HepG2 (cell line): ENCODE results near the gene TPH1. TPM values are rescaled to one million over a fixed set of nuclear protein-coding genes. Genes with fewer than 3 reads are reported as not detected.
"Not testable (repeated sequence)": the region's sequence is repeated elsewhere in the genome, so short reads cannot be mapped to it uniquely, and the experiment has no call there.

Source experiments
- ATAC-seq: fragments of 200-7000 bp; cut with Tn5 transposase; 3 replicates; pipeline ENCODE4 v1.9.1; 2020; ENCODE audit warnings: mild to moderate bottlenecking, moderate library complexity
- BruUV-seq: library from RNA; stranded (reverse); fragments of 400-500 nt; replicated peaks from 2 replicates; lab custom pipeline; 2021; lab: Mats Ljungman, UMichigan
- CTCF ChIA-PET: fragments of 300-600 bp; formaldehyde crosslinking; extraction: SDS; loops from one replicate; lab custom pipeline; 2021; ENCODE audit warnings: low total read pairs, inconsistent platforms, low intra/inter-chr PET ratio; lab: Yijun Ruan, JAX
- POLR2A ChIA-PET: fragments of 350-600 bp; sonication (Branson Sonifier 250); formaldehyde crosslinking; loops from one replicate; lab custom pipeline; 2020; ENCODE audit warnings: antibody characterized with exemption, inconsistent platforms; lab: Yijun Ruan, JAX
- DNase-seq: peaks from one replicate; pipeline ENCODE4 v3.0.0-alpha.2; 2015; ENCODE audit warnings: low spot score
- FAIRE-seq: peaks from 3 replicates; lab custom pipeline; 2011; peaks lifted over from hg19 to GRCh38; lab: Jason Lieb, UNC
- H2AFZ ChIP-seq: one replicate; pipeline ENCODE4 v1.6.1; 2011; ENCODE audit warnings: low read length, inconsistent platforms
- H3K27ac ChIP-seq: fragments of 300-600 bp; 3 replicates; pipeline ENCODE4 v1.8.0; 2011; ENCODE audit warnings: mixed run types, mild to moderate bottlenecking, mixed read lengths, low read length, inconsistent platforms; ENCODE audit not compliant: insufficient read depth; ENCODE audit errors: extremely low read length
- H3K27me3 ChIP-seq, 2 experiments: fragments of 200-600 bp in 1 of 2; 2 replicates in 1 of 2; 3 replicates in 1 of 2; pipeline versions ENCODE4 v1.6.0 to v1.8.0; 2011; ENCODE audit warnings: low read length in 2 of 2, mild to moderate bottlenecking in 2 of 2, moderate library complexity in 2 of 2, inconsistent platforms in 1 of 2; ENCODE audit not compliant: insufficient read depth in 2 of 2, control insufficient read depth in 1 of 2
- H3K36me3 ChIP-seq, 2 experiments: fragments of 200-600 bp in 1 of 2; replicated peaks in 1 of 2; 2 replicates in 1 of 2; 3 replicates in 1 of 2; pipeline versions ENCODE4 v1.5.1 to v1.8.0; 2011; ENCODE audit warnings: low read length in 2 of 2, inconsistent platforms in 1 of 2; ENCODE audit not compliant: insufficient read depth in 2 of 2, control insufficient read depth in 1 of 2
- H3K4me1 ChIP-seq: 2 replicates; pipeline ENCODE4 v1.5.1; 2012; ENCODE audit warnings: low read length, inconsistent platforms; ENCODE audit not compliant: insufficient read depth
- H3K4me2 ChIP-seq: 2 replicates; pipeline ENCODE4 v1.6.0; 2011; ENCODE audit warnings: low read depth, low read length, inconsistent platforms
- H3K4me3 ChIP-seq, 3 experiments: fragments of 200-600 bp in 1 of 3; sonication (generic), shearing (Covaris generic) in 1 of 3; replicated peaks in 1 of 3; 2 replicates each; pipeline ENCODE4 v1.5.1; 2011 to 2016; ENCODE audit warnings: low read length in 3 of 3, inconsistent platforms in 2 of 3, low read depth in 2 of 3, mild to moderate bottlenecking in 2 of 3, control low read depth in 1 of 3, mixed read lengths in 1 of 3; ENCODE audit not compliant: insufficient read depth in 1 of 3
- H3K79me2 ChIP-seq: one replicate; pipeline ENCODE4 v1.6.1; 2011; ENCODE audit warnings: low read length, inconsistent platforms; ENCODE audit not compliant: insufficient read depth
- H3K9ac ChIP-seq: 2 replicates; pipeline ENCODE4 v1.6.0; 2011; ENCODE audit warnings: mild to moderate bottlenecking, low read depth, low read length, inconsistent platforms; ENCODE audit not compliant: insufficient read depth
- H3K9me3 ChIP-seq: 2 replicates; pipeline ENCODE4 v1.5.1; 2012; ENCODE audit warnings: mild to moderate bottlenecking, low read length
- H4K20me1 ChIP-seq: 2 replicates; pipeline ENCODE4 v1.6.0; 2011; ENCODE audit warnings: inconsistent platforms, mild to moderate bottlenecking, low read length, moderate library complexity; ENCODE audit not compliant: insufficient read depth
- ZNF121 ChIP-seq: sonication (generic); formaldehyde crosslinking; IDR thresholded peaks from 2 replicates; pipeline ENCODE4 v1.5.0; 2020; ENCODE audit warnings: mild to moderate bottlenecking, missing genetic modification reagents
- WGBS: methylation state at CpG from one replicate; pipeline ENCODE4 v1.1.6; 2017; ENCODE audit warnings: low lambda C conversion rate; 5-methylcytosine and 5-hydroxymethylcytosine counted together
- in situ Hi-C: cut with HindIII; loops from 2 replicates; pipeline ENCODE4 v1.10.0; 2017; ENCODE audit warnings: low pct_unique_long_range_greater_than_20kb; ENCODE audit not compliant: extremely low pct_ligation_motif_present
- intact Hi-C: fragments of 100-400 bp; cut with micrococcal nuclease; formaldehyde crosslinking; loops from one replicate; pipeline ENCODE4 v1.10.0; 2022; ENCODE audit not compliant: unreplicated experiment
- polyA plus RNA-seq, 8 experiments: library from polyadenylated mRNA; depleted of rRNA in 3 of 8; stranded (reverse) in 7 of 8; unstranded in 1 of 8; fragments of >200 nt; fragmentation: Illumina TruSeq in 4 of 8; extraction: Trizol in 4 of 8; gene quantifications; 2 replicates each; pipeline versions ENCODE4 v1.2.1 to v1.2.3, GENCODE V29; 2011 to 2016; ENCODE audit warnings: low read depth in 4 of 8, missing spikeins in 1 of 8, mixed read lengths in 1 of 8; ENCODE audit not compliant: insufficient read depth in 1 of 8
- total RNA-seq, 5 experiments: library from RNA; depleted of rRNA; stranded (reverse); fragments of >200 nt; fragmentation: Illumina TruSeq; extraction: Trizol; gene quantifications; 2 replicates each; pipeline ENCODE4 v1.2.3, GENCODE V29; 2016; ENCODE audit warnings: low read depth in 1 of 5

Gene TPH1
- total and polyA plus RNA-seq, 2 of the 13 experiments (the other 11 are each of a cell fraction or from before 2014, with no cell fraction given) = 0.26 to 0.53 TPM

GRCh38 chr11:18000128-18000527 lies 45.9 kb downstream of the TPH1 start:
- CTCF ChIA-PET, DNase-seq, in situ Hi-C loops, BruUV-seq, H3K27me3 ChIP-seq, H4K20me1 ChIP-seq, H2AFZ ChIP-seq, intact Hi-C loops, H3K79me2 ChIP-seq, H3K9me3 ChIP-seq, ATAC-seq, FAIRE-seq: not testable (repeated sequence)
- WGBS = 75% methylated on average over 4 of the region's 4 CpGs
- peaks cover 48% of the 10 kb centered on the region for H3K4me1 ChIP-seq
- peak overlapping the region in 1 of 3 experiments; percentile 21; a peak in 1 of 6 replicates for H3K4me3 ChIP-seq
- peak overlapping the region; percentile 69 for H3K4me2 ChIP-seq
- H3K27ac ChIP-seq = peak overlapping the region; percentile 79
- 0 out of 2 replicates have a peak overlapping the region, but pooled peaks have one; percentile 21 for H3K9ac ChIP-seq
- peak; percentile 96 for TF ChIP-seq ZNF121
- POLR2A ChIA-PET = interaction anchor here (2.9 to 3.6 kb wide), 2 partner anchors 13 kb away, joined by 25 to 34 read pairs; partner anchors contain the start of gene SERGEF
- H3K36me3 ChIP-seq = peaks cover 17 to 66% of the 10 kb centered on the region in 2 experiments

Other genes starting within 250 kb of the TPH1 start
- gene SERGEF, start 33.2 kb downstream of the TPH1 start, total RNA-seq (2016; rRNA removed; fragmentation: Illumina TruSeq; extraction: Trizol) = 114 and 117 TPM in 2 replicates
- 54.5 and 62.6 TPM in 2 replicates for gene SERGEF, start 33.2 kb downstream of the TPH1 start, polyA plus RNA-seq (2011; rRNA removed)
- 45.7 and 46.0 TPM in 2 replicates for gene SAAL1, start 59.8 kb upstream of the TPH1 start, total RNA-seq (2016; rRNA removed; fragmentation: Illumina TruSeq; extraction: Trizol)
- gene SAAL1, start 59.8 kb upstream of the TPH1 start, polyA plus RNA-seq (2011; rRNA removed) = 12.3 and 16.5 TPM in 2 replicates
- not detected in 2 replicates for gene MRGPRX3, start 86.3 kb upstream of the TPH1 start, total RNA-seq (2016; rRNA removed; fragmentation: Illumina TruSeq; extraction: Trizol)
- gene MRGPRX3, start 86.3 kb upstream of the TPH1 start, polyA plus RNA-seq (2011; rRNA removed) = 0.51 and 0.53 TPM in 2 replicates
- 0.18 and 0.36 TPM in 2 replicates for gene MRGPRX4, start 126.6 kb upstream of the TPH1 start, total RNA-seq (2016; rRNA removed; fragmentation: Illumina TruSeq; extraction: Trizol)
- 0.12 and 0.18 TPM in 2 replicates for gene MRGPRX4, start 126.6 kb upstream of the TPH1 start, polyA plus RNA-seq (2011; rRNA removed)
- 147 and 253 TPM in 2 replicates for gene SAA4, start 190.5 kb upstream of the TPH1 start, total RNA-seq (2016; rRNA removed; fragmentation: Illumina TruSeq; extraction: Trizol)
- 53.4 and 94.1 TPM in 2 replicates for gene SAA4, start 190.5 kb upstream of the TPH1 start, polyA plus RNA-seq (2011; rRNA removed)
- gene SAA2, start 202.4 kb upstream of the TPH1 start, total RNA-seq (2016; rRNA removed; fragmentation: Illumina TruSeq; extraction: Trizol) = 0.27 TPM in 1 of 2 replicates, not detected in the other
- gene SAA2, start 202.4 kb upstream of the TPH1 start, polyA plus RNA-seq (2011; rRNA removed) = 0.12 TPM in 1 of 2 replicates, not detected in the other
- gene SAA1, start 220.0 kb upstream of the TPH1 start, total RNA-seq (2016; rRNA removed; fragmentation: Illumina TruSeq; extraction: Trizol) = not detected in 2 replicates
- not detected in 2 replicates for gene SAA1, start 220.0 kb upstream of the TPH1 start, polyA plus RNA-seq (2011; rRNA removed)